ENCODE results near the gene CASTOR1.

Gene CASTOR1

GRCh38 chr22:30297991-30298701 lies 8.8 kb upstream of the CASTOR1 start:
- DNase-seq, result no peak

DNA sequence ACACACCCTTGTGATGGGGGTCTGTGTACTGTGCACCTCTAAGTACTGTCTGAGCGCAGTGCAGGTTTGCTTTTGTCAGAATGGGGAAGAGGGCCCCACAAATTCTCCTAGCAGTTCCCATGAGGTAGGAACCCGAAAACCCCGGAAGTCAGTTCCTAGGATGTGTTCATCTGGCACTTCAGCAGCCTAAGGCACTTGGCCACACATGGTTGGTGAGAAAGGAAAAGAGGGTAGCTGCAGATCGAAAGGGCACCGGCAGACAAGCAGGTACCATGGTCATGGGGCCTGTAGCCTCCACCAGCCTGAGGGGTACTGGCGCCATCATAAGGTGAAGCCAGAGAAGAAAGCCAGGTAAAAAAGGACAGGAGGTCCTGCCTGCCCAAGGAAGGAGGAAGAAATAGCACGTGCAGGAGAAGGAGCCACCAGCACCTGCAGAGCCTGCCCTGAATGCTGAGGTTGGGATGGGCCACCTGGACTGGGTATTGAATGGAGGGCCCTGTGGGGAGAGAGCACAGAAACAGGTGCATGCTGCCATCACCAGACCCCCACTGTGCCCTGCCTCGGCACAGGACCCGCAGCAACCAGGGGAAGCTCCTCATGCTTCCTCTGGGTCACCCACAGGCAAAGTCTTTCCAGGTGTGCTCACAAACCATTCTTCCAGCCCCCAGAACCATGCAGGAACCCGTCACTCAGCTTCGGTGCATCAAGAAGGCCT lies 8.1 kb upstream of the CASTOR1 start:
- DNase-seq, result no peak

GRCh38 chr22:30296833-30297232 lies 7.5 kb upstream of the CASTOR1 start:
- DNase-seq, result no peak

- DNase-seq, result no peak
These were observed 7.0 kb upstream of the CASTOR1 start for GRCh38 chr22:30296324-30296723.

- no peak for DNase-seq
These were observed 6.3 kb upstream of the CASTOR1 start for GRCh38 chr22:30295576-30295975.

DNA sequence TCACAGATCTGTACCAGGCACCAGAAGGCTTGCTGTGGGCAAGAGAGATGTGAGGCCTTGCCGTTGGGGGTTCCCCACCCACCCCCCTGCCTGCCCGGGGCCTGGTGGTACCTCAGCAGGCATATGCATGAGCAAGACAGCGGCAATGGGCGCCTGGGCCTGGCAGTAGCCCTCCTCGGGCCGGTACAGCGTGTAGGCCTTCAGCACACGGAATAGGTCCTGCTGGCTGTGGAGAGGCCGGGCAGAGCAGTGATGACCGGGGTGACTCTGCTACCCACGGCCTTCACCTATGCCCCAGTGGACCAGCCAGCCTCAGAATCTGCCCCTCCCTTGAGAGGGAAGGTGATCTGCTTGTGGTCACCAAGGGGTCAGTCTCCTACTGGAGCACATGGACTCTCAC lies 5.5 kb upstream of the CASTOR1 start:
- no peak for DNase-seq

DNA sequence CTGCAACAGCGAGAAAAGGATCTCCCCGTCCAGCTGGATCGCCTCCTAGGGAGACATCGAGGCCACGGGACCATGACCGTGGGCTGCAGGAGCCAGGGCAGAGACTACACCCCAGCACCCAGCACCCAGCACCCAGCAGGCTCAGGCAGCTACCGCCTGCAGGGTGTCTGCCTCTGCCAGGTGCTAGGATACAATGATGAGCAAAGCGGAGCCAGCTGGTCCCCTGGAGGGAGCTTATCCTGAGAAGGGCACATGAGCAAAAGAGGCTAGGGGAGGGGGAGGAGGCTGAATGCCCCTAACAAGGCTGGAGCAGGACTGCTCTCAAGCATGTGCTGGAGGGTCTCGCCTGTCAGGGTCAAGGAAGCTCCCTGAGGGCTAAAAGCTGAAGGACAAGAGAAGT lies 4.8 kb upstream of the CASTOR1 start:
- no peak for DNase-seq

DNA sequence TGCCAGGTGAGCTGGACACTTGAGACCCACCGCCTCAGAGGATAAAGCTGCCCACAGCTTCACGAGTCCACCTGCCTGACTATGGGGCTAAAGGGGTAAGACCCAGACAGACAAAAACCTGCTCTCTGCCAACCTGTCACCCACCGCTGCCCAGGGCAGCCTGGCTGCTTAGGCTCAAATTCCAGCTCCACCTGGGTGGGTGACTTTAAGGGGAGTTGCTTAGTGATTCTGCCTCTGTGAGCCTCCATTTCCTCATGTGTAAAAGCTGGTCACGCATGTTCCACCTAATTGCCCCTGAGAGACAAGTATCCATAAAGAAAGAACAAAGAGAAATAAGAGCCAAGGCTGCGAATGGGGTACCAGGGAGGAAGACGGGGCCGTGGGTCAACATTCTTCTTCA lies 3.7 kb upstream of the CASTOR1 start:
- no peak for DNase-seq

GRCh38 chr22:30292069-30292970 lies 3.0 kb upstream of the CASTOR1 start:
- no peak for DNase-seq

GRCh38 chr22:30291058-30291892 lies 2.0 kb upstream of the CASTOR1 start:
- no peak for DNase-seq

- DNase-seq, result peak; percentile 51
These were observed 1.2 kb upstream of the CASTOR1 start for GRCh38 chr22:30290342-30291057.

- no peak for DNase-seq
These were observed 642 bp upstream of the CASTOR1 start for GRCh38 chr22:30289980-30290313.

DNA sequence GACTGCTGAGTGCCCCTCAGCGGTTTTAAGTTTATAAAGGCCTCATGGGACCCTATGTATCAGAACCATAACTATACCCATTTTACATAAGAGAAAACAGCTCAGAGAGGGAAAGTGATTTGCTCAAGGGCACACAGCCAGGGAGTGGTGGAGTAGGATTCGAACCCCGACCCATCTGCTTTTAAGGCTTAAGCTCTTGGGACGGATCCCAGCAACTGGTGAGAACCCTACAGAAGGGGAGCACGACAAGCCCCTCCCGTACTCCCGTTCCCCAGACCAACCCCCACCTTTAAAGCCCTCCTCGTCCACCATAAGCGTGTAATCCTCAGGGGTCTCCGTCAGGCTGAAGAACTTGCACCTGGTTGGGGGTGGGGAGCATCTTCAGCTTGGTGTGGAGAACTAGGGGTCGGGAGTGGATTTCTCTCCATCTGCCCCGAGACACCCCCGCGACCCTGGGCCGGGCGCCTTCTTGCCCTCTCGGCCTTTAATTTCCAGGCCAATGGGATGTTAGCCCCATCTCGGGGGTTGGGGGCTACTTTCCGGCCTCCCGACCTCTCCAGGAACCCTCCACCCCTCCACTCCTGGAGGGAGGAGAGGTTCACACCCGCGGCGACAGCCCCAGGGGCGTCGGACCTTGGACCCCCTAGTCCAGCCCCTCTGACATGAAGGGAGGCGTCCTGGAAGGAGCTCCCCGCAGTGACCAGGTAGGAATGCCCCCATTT lies 725 bp downstream of the CASTOR1 start:
- no peak for DNase-seq

- peak; percentile 88 for DNase-seq
These were observed 1.5 kb downstream of the CASTOR1 start for GRCh38 chr22:30287648-30288418.

DNA sequence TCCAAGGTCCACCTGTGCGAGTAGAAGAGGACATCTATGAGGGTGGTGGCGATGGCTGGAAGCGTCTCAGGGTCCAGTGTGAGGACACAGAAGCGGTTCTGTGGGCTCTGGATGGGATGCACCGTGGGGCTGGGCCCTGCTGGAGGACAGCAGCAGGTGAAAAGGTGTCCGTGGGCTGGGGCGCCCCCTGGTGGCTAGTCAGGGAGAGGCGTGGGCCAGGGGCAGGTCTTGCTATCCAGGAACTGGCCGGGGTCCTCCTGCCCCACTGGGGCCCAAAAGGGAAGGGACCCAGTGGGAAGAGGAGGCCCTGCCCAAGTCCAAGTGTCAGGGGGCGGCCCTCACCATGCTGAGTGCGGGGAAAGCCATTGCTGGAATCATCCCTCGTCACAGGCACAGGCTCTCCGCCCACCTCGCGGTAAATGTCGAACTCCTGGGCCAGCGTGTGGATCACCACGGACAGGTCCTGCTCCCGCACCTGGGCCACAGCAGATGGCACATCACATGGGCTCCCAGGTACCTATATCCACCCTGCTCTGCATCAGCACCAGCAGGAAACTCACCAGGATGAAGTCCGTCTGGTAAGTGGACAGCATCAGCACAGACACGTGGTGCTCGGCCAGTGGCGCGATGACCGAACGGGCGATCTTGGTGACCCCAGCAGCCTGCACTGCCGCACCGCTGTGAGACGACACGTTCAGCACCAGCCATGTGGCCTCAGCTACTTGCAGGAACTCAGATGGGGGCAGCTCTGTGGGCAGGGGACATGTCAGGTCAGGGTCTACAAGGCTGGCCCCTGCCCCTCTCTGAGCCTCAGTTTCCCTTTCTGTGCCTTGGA lies 2.3 kb downstream of the CASTOR1 start:
- peak; percentile 25 for DNase-seq

DNA sequence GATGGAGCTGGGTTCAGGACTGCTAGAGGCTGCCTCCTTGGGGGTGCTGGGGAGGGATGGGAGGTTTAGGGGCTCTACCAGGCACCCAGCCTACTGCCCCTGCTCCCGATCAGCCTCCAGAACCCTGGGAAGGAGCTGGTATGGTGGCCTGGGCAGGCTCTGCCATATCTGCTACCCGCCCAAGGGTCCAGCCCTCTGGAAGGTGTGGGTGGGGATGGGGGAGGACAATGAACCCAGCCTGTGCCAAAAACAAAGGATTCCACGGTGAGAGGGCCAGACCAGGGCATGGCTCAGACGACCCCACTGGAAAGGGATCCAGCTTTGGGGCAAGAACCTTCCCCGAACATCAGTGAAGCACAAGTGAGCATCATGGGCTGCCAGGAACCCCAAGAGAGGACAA lies 3.0 kb downstream of the CASTOR1 start:
- DNase-seq, result no peak

- no peak for DNase-seq
These were observed 3.5 kb downstream of the CASTOR1 start for GRCh38 chr22:30285846-30286200.

DNA sequence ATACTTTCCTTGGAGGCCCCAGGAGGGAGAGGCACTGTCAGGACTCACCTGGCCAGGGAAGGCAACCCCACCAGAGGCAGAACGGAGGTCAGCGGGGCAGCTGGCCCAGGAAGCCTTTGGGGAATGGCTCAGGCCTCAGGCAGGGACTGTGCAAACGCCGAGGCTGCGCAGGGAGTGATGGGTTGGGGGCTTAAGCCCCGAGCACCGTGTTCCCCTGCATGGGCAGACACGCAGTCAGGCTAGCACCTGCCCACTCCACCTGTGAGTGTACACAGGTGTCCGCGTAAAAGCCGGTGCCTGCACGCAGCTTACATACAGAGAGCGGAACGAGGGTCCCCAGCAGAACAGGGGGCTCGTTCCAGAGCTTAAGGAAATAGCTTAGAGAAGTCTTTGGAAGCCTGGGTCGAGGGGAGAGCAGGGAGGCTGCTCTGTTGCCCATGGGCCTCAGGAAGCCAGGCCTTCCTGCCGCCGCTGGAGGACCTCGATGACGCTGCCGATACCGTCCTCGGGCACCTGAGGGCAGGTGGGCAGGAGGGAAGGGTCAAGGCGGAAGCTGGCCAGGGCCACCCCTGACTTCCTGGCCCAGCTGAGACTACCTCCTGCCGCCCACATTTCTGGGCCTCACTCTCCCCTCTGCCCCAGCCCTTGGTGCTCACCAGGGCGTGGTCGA lies 4.0 kb downstream of the CASTOR1 start:
- no peak for DNase-seq

GRCh38 chr22:30284666-30285065 lies 4.6 kb downstream of the CASTOR1 start:
- DNase-seq, result no peak
